Measurements from ENCODE around the gene PKMYT1. TPM values are rescaled to one million over a fixed set of nuclear protein-coding genes. Genes with fewer than 3 reads are reported as not detected.

PKMYT1 gene
- total RNA-seq, 2 donors from 2014 or later, result not detected

- DNase-seq (no peak), ATAC-seq (no peak)
- H3K27me3 Mint-ChIP-seq, result peaks cover 10% of the 10 kb centered on the region
- H3K27ac Mint-ChIP-seq, result no peak overlapping the region
- H3K36me3 Mint-ChIP-seq (ENCODE audit: low read depth), result peaks cover 3% of the 10 kb centered on the region
- no peaks in the 10 kb centered on the region for H3K9me3 ChIP-seq (ENCODE audit: control insufficient read depth, low read length, poor library complexity, severe bottlenecking)
- peaks cover 13% of the 10 kb centered on the region for H3K4me1 Mint-ChIP-seq
- peak overlapping the region; percentile 71 for H3K4me3 Mint-ChIP-seq
These were observed 8.9 kb downstream of the PKMYT1 start for GRCh38 chr16:2971134-2971984.

GRCh38 chr16:2970563-2970962 is 9.7 kb downstream of the PKMYT1 start:
- Mint-ChIP-seq H3K4me3 (peak overlapping the region; percentile 71), H3K36me3 (ENCODE audit: low read depth) (peaks cover 3% of the 10 kb centered on the region), H3K27ac (no peak overlapping the region), H3K4me1 (peaks cover 13% of the 10 kb centered on the region), H3K27me3 (peaks cover 10% of the 10 kb centered on the region)
- DNase-seq (no peak), ATAC-seq (no peak)
- H3K9me3 ChIP-seq (ENCODE audit: control insufficient read depth, low read length, poor library complexity, severe bottlenecking), result no peaks in the 10 kb centered on the region

- ATAC-seq, result peak; percentile 68
- H3K27me3 Mint-ChIP-seq, result peaks cover 10% of the 10 kb centered on the region
- no peak overlapping the region for H3K27ac Mint-ChIP-seq
- H3K4me3 Mint-ChIP-seq, result peak overlapping the region; percentile 71
- peaks cover 3% of the 10 kb centered on the region for H3K36me3 Mint-ChIP-seq (ENCODE audit: low read depth)
- H3K4me1 Mint-ChIP-seq, result peaks cover 13% of the 10 kb centered on the region
- no peaks in the 10 kb centered on the region for H3K9me3 ChIP-seq (ENCODE audit: control insufficient read depth, low read length, poor library complexity, severe bottlenecking)
- DNase-seq, result peak; percentile 49 to 61 (median 51)
These were observed 10.4 kb downstream of the PKMYT1 start for GRCh38 chr16:2969545-2970521.

GRCh38 chr16:2968738-2969544 is 11.3 kb downstream of the PKMYT1 start, which contains the start of gene PAQR4:
Gene PAQR4, plus strand, starts transcription at chr16:2969348. Its CDS starts 327 bp downstream, at chr16:2969675.
- ATAC-seq (peak; percentile 82), DNase-seq (peak; percentile 67 to 75 (median 75))
- peaks cover 10% of the 10 kb centered on the region for H3K27me3 Mint-ChIP-seq
- peaks cover 15% of the 10 kb centered on the region for H3K4me1 Mint-ChIP-seq
- H3K9me3 ChIP-seq (ENCODE audit: control insufficient read depth, low read length, poor library complexity, severe bottlenecking), result no peaks in the 10 kb centered on the region
- H3K4me3 Mint-ChIP-seq, result peak within 1 kb of the TSS; percentile 77
- no peak within 1 kb of the TSS for H3K27ac Mint-ChIP-seq
- H3K36me3 Mint-ChIP-seq (ENCODE audit: low read depth), result peaks cover 3% of the 10 kb centered on the region

GRCh38 chr16:2968368-2968737 is 11.9 kb downstream of the PKMYT1 start:
- Mint-ChIP-seq H3K27me3 (peaks cover 10% of the 10 kb centered on the region), H3K27ac (no peak overlapping the region), H3K4me3 (peak overlapping the region; percentile 77), H3K36me3 (ENCODE audit: low read depth) (peaks cover 3% of the 10 kb centered on the region), H3K4me1 (peaks cover 18% of the 10 kb centered on the region)
- no peaks in the 10 kb centered on the region for H3K9me3 ChIP-seq (ENCODE audit: control insufficient read depth, low read length, poor library complexity, severe bottlenecking)
- DNase-seq (no peak), ATAC-seq (no peak)

- H3K4me1 Mint-ChIP-seq, result peaks cover 18% of the 10 kb centered on the region
- peaks cover 3% of the 10 kb centered on the region for H3K36me3 Mint-ChIP-seq (ENCODE audit: low read depth)
- no peak for DNase-seq
- H3K27ac Mint-ChIP-seq, result no peak overlapping the region
- peaks cover 10% of the 10 kb centered on the region for H3K27me3 Mint-ChIP-seq
- no peak for ATAC-seq
- peak overlapping the region; percentile 19 for H3K4me3 Mint-ChIP-seq
- H3K9me3 ChIP-seq (ENCODE audit: control insufficient read depth, low read length, poor library complexity, severe bottlenecking), result no peaks in the 10 kb centered on the region
These were observed 12.5 kb downstream of the PKMYT1 start for GRCh38 chr16:2967721-2968161.

GRCh38 chr16:2967211-2967631 is 13.0 kb downstream of the PKMYT1 start:
- no peak for DNase-seq
- H3K27ac Mint-ChIP-seq, result no peak overlapping the region
- no peaks in the 10 kb centered on the region for H3K9me3 ChIP-seq (ENCODE audit: control insufficient read depth, low read length, poor library complexity, severe bottlenecking)
- peak overlapping the region; percentile 19 for H3K4me3 Mint-ChIP-seq
- peaks cover 10% of the 10 kb centered on the region for H3K27me3 Mint-ChIP-seq
- peaks cover 3% of the 10 kb centered on the region for H3K36me3 Mint-ChIP-seq (ENCODE audit: low read depth)
- H3K4me1 Mint-ChIP-seq, result peaks cover 17% of the 10 kb centered on the region
- no peak for ATAC-seq

GRCh38 chr16:2966808-2967191 is 13.4 kb downstream of the PKMYT1 start:
- Mint-ChIP-seq H3K4me3 (no peak overlapping the region), H3K27ac (no peak overlapping the region), H3K27me3 (peaks cover 14% of the 10 kb centered on the region), H3K4me1 (peaks cover 16% of the 10 kb centered on the region), H3K36me3 (ENCODE audit: low read depth) (peaks cover under 1% of the 10 kb centered on the region)
- ATAC-seq (no peak), DNase-seq (no peak)
- H3K9me3 ChIP-seq (ENCODE audit: control insufficient read depth, low read length, poor library complexity, severe bottlenecking), result no peaks in the 10 kb centered on the region

- Mint-ChIP-seq H3K36me3 (ENCODE audit: low read depth) (peaks cover 2% of the 10 kb centered on the region), H3K27me3 (peaks cover 18% of the 10 kb centered on the region), H3K27ac (no peak overlapping the region), H3K4me3 (peak overlapping the region; percentile 92), H3K4me1 (peaks cover 18% of the 10 kb centered on the region)
- H3K9me3 ChIP-seq (ENCODE audit: control insufficient read depth, low read length, poor library complexity, severe bottlenecking), result no peaks in the 10 kb centered on the region
- no peak for ATAC-seq
- DNase-seq, result no peak
These were observed 14.0 kb downstream of the PKMYT1 start for GRCh38 chr16:2966043-2966807.

GRCh38 chr16:2964475-2965336 is 15.5 kb downstream of the PKMYT1 start:
- H3K27me3 Mint-ChIP-seq, result peaks cover 18% of the 10 kb centered on the region
- peaks cover 2% of the 10 kb centered on the region for H3K36me3 Mint-ChIP-seq (ENCODE audit: low read depth)
- no peak overlapping the region for H3K27ac Mint-ChIP-seq
- peak overlapping the region; percentile 92 for H3K4me3 Mint-ChIP-seq
- DNase-seq (peak; percentile 39 to 66 (median 66)), ATAC-seq (peak; percentile 30)
- H3K9me3 ChIP-seq (ENCODE audit: control insufficient read depth, low read length, poor library complexity, severe bottlenecking), result no peaks in the 10 kb centered on the region
- H3K4me1 Mint-ChIP-seq, result peaks cover 20% of the 10 kb centered on the region

- peak; percentile 14 for ATAC-seq
- no peak within 1 kb of the TSS for H3K27ac Mint-ChIP-seq
- peaks cover 2% of the 10 kb centered on the region for H3K36me3 Mint-ChIP-seq (ENCODE audit: low read depth)
- no peaks in the 10 kb centered on the region for H3K9me3 ChIP-seq (ENCODE audit: control insufficient read depth, low read length, poor library complexity, severe bottlenecking)
- peak in 1 of 3 donors; percentile 38 for DNase-seq
- H3K27me3 Mint-ChIP-seq, result peaks cover 23% of the 10 kb centered on the region
- peak within 1 kb of the TSS; percentile 92 for H3K4me3 Mint-ChIP-seq
- H3K4me1 Mint-ChIP-seq, result peaks cover 20% of the 10 kb centered on the region
These were observed 16.3 kb downstream of the PKMYT1 start, which contains the start of gene KREMEN2 for GRCh38 chr16:2963723-2964474. Gene KREMEN2, plus strand, starts transcription at chr16:2964275. Its CDS starts 246 bp downstream, at chr16:2964521.
